Esophagus squamous epithelium (tissue), 5 donors: ENCODE results near the gene WTAP. TPM values are rescaled to one million over a fixed set of nuclear protein-coding genes. Genes with fewer than 3 reads are reported as not detected.

ENCODE experiments used
- DNase-seq: peaks from one replicate; lab custom pipeline; 2025; lab: John Stamatoyannopoulos, UW
- H3K27ac ChIP-seq, 4 donors: fragments of 200-600 bp; sonication (generic); one replicate each; pipeline ENCODE4 v1.5.1; 2016 to 2019; ENCODE audit warnings: mild to moderate bottlenecking in 1 of 4
- H3K27me3 ChIP-seq, 4 donors: fragments of 200-600 bp; sonication (generic); 1 replicate in 3 of 4; 2 replicates in 1 of 4; pipeline versions ENCODE4 v1.5.1 to v1.6.0; 2017 to 2021; ENCODE audit warnings: antibody characterized with exemption in 1 of 4
- H3K36me3 ChIP-seq, 3 donors: fragments of 200-600 bp; sonication (generic); one replicate each; pipeline ENCODE4 v1.5.1; 2016 to 2019
- H3K4me1 ChIP-seq, 3 donors: fragments of 200-600 bp; sonication (generic); one replicate each; pipeline ENCODE4 v1.5.1; 2017 to 2019
- H3K4me3 ChIP-seq, 4 donors: fragments of 200-600 bp; sonication (generic); 1 replicate in 3 of 4; 2 replicates in 1 of 4; pipeline ENCODE4 v1.5.1; 2016 to 2019; ENCODE audit warnings: mild to moderate bottlenecking in 2 of 4, moderate library complexity in 1 of 4
- H3K9me3 ChIP-seq, 3 donors: fragments of 200-600 bp; sonication (generic); one replicate each; pipeline ENCODE4 v1.5.1; 2016 to 2019
- CTCF ChIP-seq, 6 experiments: fragments of 450-650 bp in 4 of 6; fragments of 200-600 bp in 2 of 6; sonication (generic) in 2 of 6; IDR thresholded peaks; one replicate each; pipeline ENCODE4 v1.5.1; 2016 to 2019; ENCODE audit warnings: antibody characterized with exemption in 6 of 6, mild to moderate bottlenecking in 4 of 6, moderate library complexity in 4 of 6
- POLR2A ChIP-seq, 4 donors: fragments of 450-650 bp; IDR thresholded peaks; one replicate each; pipeline ENCODE4 v1.6.1; 2017; ENCODE audit warnings: antibody characterized with exemption in 4 of 4, mild to moderate bottlenecking in 4 of 4, moderate library complexity in 3 of 4
- WGBS, 2 donors: methylation state at CpG; one replicate each; pipeline ENCODE4 v1.1.5; 2018; 5-methylcytosine and 5-hydroxymethylcytosine counted together
- intact Hi-C: fragments of 100-400 bp; cut with DNase I; formaldehyde crosslinking; loops from one replicate; pipeline ENCODE4 v1.15.0; 2022
- total RNA-seq, 4 donors: library from RNA; depleted of rRNA; stranded (reverse); fragments of >200 nt; gene quantifications; one replicate each; pipeline ENCODE4 v1.1.0, GENCODE V29; 2016
- donor health status: DM: yes; HTN: yes; CAD: no.

WTAP gene
- total RNA-seq, 4 donors from 2014 or later = 45.0 to 105 (median 82.6) TPM

GRCh38 chr6:159761873-159762680 lies 34.8 kb downstream of the WTAP start, which contains the start of gene ACAT2:
TSS of gene ACAT2 (plus strand) at chr6:159762045. CDS start at chr6:159762088, 43 bp downstream.
- Histone ChIP-seq H3K4me1 (peaks cover 14 to 37% (median 21%) of the 10 kb centered on the region in 3 donors), H3K36me3 (peaks cover 8 to 64% (median 16%) of the 10 kb centered on the region in 3 donors), H3K27me3 (no peaks in the 10 kb centered on the region), H3K9me3 (no peaks in the 10 kb centered on the region), H3K4me3 (peak within 1 kb of the TSS; percentile 86 to 95 (median 88)), H3K27ac (peak within 1 kb of the TSS; percentile 92 to 100 (median 99))
- 0% methylated on average over 9 of the region's 76 CpGs; no CpG with 5 or more reads in 1 of the 2 donors for WGBS, 2 donors
- intact Hi-C loops = loop anchor here (10.0 kb wide), 1 partner anchor 67 kb away; the partner anchor contains the start of gene SOD2
- peak; percentile 73 for DNase-seq
- peak in 1 of 4 donors; percentile 70 for TF ChIP-seq POLR2A (IDR thresholded peaks at IDR 0.05)
- TF ChIP-seq CTCF (IDR thresholded peaks at IDR 0.05) = peak in 1 of 6 experiments; percentile 9

GRCh38 chr6:159762681-159763293 lies 35.5 kb downstream of the WTAP start:
- Histone ChIP-seq H3K9me3 (no peaks in the 10 kb centered on the region), H3K27ac (peak overlapping the region; percentile 92 to 100 (median 99)), H3K4me1 (peaks cover 14 to 37% (median 21%) of the 10 kb centered on the region in 3 donors), H3K4me3 (peak overlapping the region; percentile 86 to 95 (median 88)), H3K27me3 (no peaks in the 10 kb centered on the region), H3K36me3 (peaks cover 8 to 64% (median 10%) of the 10 kb centered on the region in 3 donors)
- intact Hi-C loops = loop anchor here (10.0 kb wide), 1 partner anchor 68 kb away; the partner anchor contains the start of gene SOD2
- TF ChIP-seq CTCF (IDR thresholded peaks at IDR 0.05) (no peak), POLR2A (IDR thresholded peaks at IDR 0.05) (no peak)
- DNase-seq = no peak
- 10% methylated on average over 8 of the region's 16 CpGs; no CpG with 5 or more reads in 1 of the 2 donors for WGBS, 2 donors

- TF ChIP-seq POLR2A (IDR thresholded peaks at IDR 0.05) (no peak), CTCF (IDR thresholded peaks at IDR 0.05) (no peak)
- intact Hi-C loops = loop anchor here (10.0 kb wide), 1 partner anchor 72 kb away; the partner anchor contains the start of gene SOD2
These were observed 39.6 kb downstream of the WTAP start for GRCh38 chr6:159766906-159767305.

GRCh38 chr6:159769470-159769869 lies 42.2 kb downstream of the WTAP start:
- intact Hi-C loops = loop anchor here (10.0 kb wide), 1 partner anchor 75 kb away; the partner anchor contains the start of gene SOD2
- Histone ChIP-seq H3K4me1 (peaks cover 0 to under 1% (median 0%) of the 10 kb centered on the region in 3 donors), H3K36me3 (peaks cover 8 to 99% (median 11%) of the 10 kb centered on the region in 3 donors), H3K27ac (no peak overlapping the region), H3K9me3 (no peaks in the 10 kb centered on the region), H3K27me3 (no peaks in the 10 kb centered on the region), H3K4me3 (no peak overlapping the region)
- DNase-seq = no peak
- no peak for TF ChIP-seq CTCF (IDR thresholded peaks at IDR 0.05)
- TF ChIP-seq POLR2A (IDR thresholded peaks at IDR 0.05) = no peak

More at GRCh38 chr6:159766906-159767305, 39.6 kb downstream of the WTAP start:
- DNase-seq = no peak
- H3K27ac ChIP-seq = no peak overlapping the region
- H3K4me1 ChIP-seq = peaks cover 7 to 17% (median 9%) of the 10 kb centered on the region in 3 donors
- no peaks in the 10 kb centered on the region for H3K27me3 ChIP-seq
- no peaks in the 10 kb centered on the region for H3K9me3 ChIP-seq
- H3K36me3 ChIP-seq = peaks cover 11 to 89% (median 15%) of the 10 kb centered on the region in 3 donors
- no peak overlapping the region for H3K4me3 ChIP-seq
